Stimulated activated CD4-positive, alpha-beta T cell treated with anti-CD3 and anti-CD28 coated beads, Interleukin-12 subunit alpha, Interleukin-12 subunit beta, amount 100 ng/mL, for 24 hours (primary cell): Measurements from ENCODE around the gene AIM2.
"Not testable (repeated sequence)": the region's sequence is repeated elsewhere in the genome, so short reads cannot be mapped to it uniquely, and the experiment has no call there.

Source experiments
- DNase-seq, 2 experiments: peaks; one replicate each; pipeline ENCODE4 v3.0.0-alpha.2; 2020; ENCODE audit warnings: low read depth in 2 of 2

AIM2 gene

GRCh38 chr1:159076438-159077119 is at the start of gene AIM2:
AIM2 (minus strand) TSS chr1:159076766; CDS start chr1:159073499, 3,267 bp downstream.
- peak; percentile 31 to 47 for DNase-seq

- no peak for DNase-seq
These were observed 47.0 kb upstream of the AIM2 start for GRCh38 chr1:159123587-159123986.

- DNase-seq = no peak
These were observed 45.5 kb upstream of the AIM2 start for GRCh38 chr1:159122005-159122621.

- no peak for DNase-seq
These were observed 45.0 kb upstream of the AIM2 start for GRCh38 chr1:159121526-159121925.

GRCh38 chr1:159120317-159120716 is 43.8 kb upstream of the AIM2 start:
- DNase-seq = no peak

GRCh38 chr1:159113596-159114433 is 37.2 kb upstream of the AIM2 start:
- no peak for DNase-seq

- DNase-seq = not testable (repeated sequence)
These were observed 26.5 kb upstream of the AIM2 start for GRCh38 chr1:159103021-159103420.

GRCh38 chr1:159100589-159100988 is 24.0 kb upstream of the AIM2 start:
- DNase-seq = no peak

GRCh38 chr1:159098596-159098995 is 22.0 kb upstream of the AIM2 start:
- DNase-seq = no peak

- DNase-seq = no peak
These were observed 15.6 kb upstream of the AIM2 start for GRCh38 chr1:159092036-159092760.

- no peak for DNase-seq
These were observed 15.1 kb upstream of the AIM2 start for GRCh38 chr1:159091607-159092031.

GRCh38 chr1:159091180-159091560 is 14.6 kb upstream of the AIM2 start:
- no peak for DNase-seq

GRCh38 chr1:159090286-159091179 is 14.0 kb upstream of the AIM2 start:
- no peak for DNase-seq

GRCh38 chr1:159089184-159089791 is 12.7 kb upstream of the AIM2 start:
- DNase-seq = no peak

GRCh38 chr1:159088546-159089183 is 12.1 kb upstream of the AIM2 start:
- no peak for DNase-seq

- no peak for DNase-seq
These were observed 11.5 kb upstream of the AIM2 start for GRCh38 chr1:159088050-159088449.

GRCh38 chr1:159084867-159085266 is 8.3 kb upstream of the AIM2 start:
- DNase-seq = no peak

- DNase-seq = no peak
These were observed 7.6 kb upstream of the AIM2 start for GRCh38 chr1:159084152-159084551.

GRCh38 chr1:159083013-159083412 is 6.4 kb upstream of the AIM2 start:
- no peak for DNase-seq

GRCh38 chr1:159081626-159082025 is 5.1 kb upstream of the AIM2 start:
- no peak for DNase-seq
